Endodermal cell (in vitro differentiated cells): ENCODE data around the gene PCDH17. TPM values are rescaled to one million over a fixed set of nuclear protein-coding genes. Genes with fewer than 3 reads are reported as not detected.

Experiments
- DNase-seq: peaks from one replicate; pipeline ENCODE4 v3.0.0-alpha.2; 2017
- H3K27ac ChIP-seq: 2 replicates; pipeline ENCODE4 v1.5.1; 2013; ENCODE audit warnings: mild to moderate bottlenecking, low read depth, low read length, moderate library complexity
- H3K27me3 ChIP-seq: 2 replicates; pipeline ENCODE4 v1.6.1; 2013; ENCODE audit warnings: mild to moderate bottlenecking, low read length, moderate library complexity; ENCODE audit not compliant: insufficient read depth, control insufficient read depth, poor library complexity, severe bottlenecking
- H3K36me3 ChIP-seq: 2 replicates; pipeline ENCODE4 v1.7.0; 2013; ENCODE audit warnings: mild to moderate bottlenecking, low read length, moderate library complexity; ENCODE audit not compliant: control insufficient read depth, insufficient read depth
- H3K4me1 ChIP-seq: one replicate; pipeline ENCODE4 v1.7.0; 2013; ENCODE audit warnings: low read length; ENCODE audit not compliant: control insufficient read depth, insufficient read depth
- H3K4me3 ChIP-seq: 2 replicates; pipeline ENCODE4 v1.5.1; 2013; ENCODE audit warnings: mild to moderate bottlenecking, low read length, moderate library complexity
- H3K9ac ChIP-seq: 2 replicates; pipeline ENCODE4 v1.6.1; 2013; ENCODE audit warnings: mild to moderate bottlenecking, low read length, moderate library complexity; ENCODE audit not compliant: poor library complexity, severe bottlenecking; ENCODE audit errors: extremely low read depth
- H3K9me3 ChIP-seq: 2 replicates; pipeline ENCODE4 v1.6.1; 2013; ENCODE audit warnings: mild to moderate bottlenecking, low read length, moderate library complexity; ENCODE audit not compliant: control insufficient read depth
- H3K27ac Mint-ChIP-seq: 2 replicates; pipeline ENCODE4 v1.8.0; 2020; ENCODE audit warnings: mixed read lengths
- H3K27me3 Mint-ChIP-seq: 2 replicates; pipeline ENCODE4 v1.8.0; 2021; ENCODE audit warnings: mild to moderate bottlenecking, mixed read lengths; ENCODE audit not compliant: insufficient read depth
- H3K36me3 Mint-ChIP-seq: 2 replicates; pipeline ENCODE4 v1.8.0; 2020; ENCODE audit warnings: low read depth, mixed read lengths
- H3K4me1 Mint-ChIP-seq: 2 replicates; pipeline ENCODE4 v1.8.0; 2020; ENCODE audit warnings: mixed read lengths
- H3K4me3 Mint-ChIP-seq: 2 replicates; pipeline ENCODE4 v1.8.0; 2020; ENCODE audit warnings: mild to moderate bottlenecking, moderate library complexity, mixed read lengths
- H3K9me3 Mint-ChIP-seq: 2 replicates; pipeline ENCODE4 v1.8.0; 2020; ENCODE audit warnings: mild to moderate bottlenecking, mixed read lengths
- CTCF ChIP-seq: fragments of 200-600 bp; sonication (generic); conservative IDR thresholded peaks from 2 replicates; pipeline ENCODE4 v1.5.0; 2021; ENCODE audit warnings: antibody characterized with exemption, mild to moderate bottlenecking
- WGBS, 2 experiments: methylation state at CpG; one replicate each; pipeline versions ENCODE4 v1.1.5 to v1.1.7; 2013; ENCODE audit warnings: missing lambda C conversion rate in 2 of 2, mixed read lengths in 1 of 2; ENCODE audit not compliant: insufficient coverage in 1 of 2, insufficient read length in 1 of 2; 5-methylcytosine and 5-hydroxymethylcytosine counted together
- long read RNA-seq, 4 experiments: library from polyadenylated mRNA in 2 of 4; library from RNA in 1 of 4; library from capped mRNA in 1 of 4; stranded (forward) in 3 of 4; unstranded in 1 of 4; transcript quantifications; one replicate each; pipeline ENCODE4 v2.0.0, GENCODE V29; 2020 to 2021; ENCODE audit warnings: inconsistent platforms in 1 of 4
- polyA plus RNA-seq, 2 experiments: library from polyadenylated mRNA; stranded (reverse); fragments of 50-300 nt; gene quantifications; one replicate each; pipeline ENCODE4 v1.2.3, GENCODE V29; 2013
- total RNA-seq, 2 donors: library from RNA; stranded (reverse); fragmentation: NEBNext Ultra II Directional in 1 of 2; extraction: Animal tissue kit (Norgen Biotek cat#: 25700) in 1 of 2; gene quantifications; 2 replicates in 1 of 2; 3 replicates in 1 of 2; pipeline ENCODE4 v1.2.1, GENCODE V29; 2021

PCDH17 gene, protein sequence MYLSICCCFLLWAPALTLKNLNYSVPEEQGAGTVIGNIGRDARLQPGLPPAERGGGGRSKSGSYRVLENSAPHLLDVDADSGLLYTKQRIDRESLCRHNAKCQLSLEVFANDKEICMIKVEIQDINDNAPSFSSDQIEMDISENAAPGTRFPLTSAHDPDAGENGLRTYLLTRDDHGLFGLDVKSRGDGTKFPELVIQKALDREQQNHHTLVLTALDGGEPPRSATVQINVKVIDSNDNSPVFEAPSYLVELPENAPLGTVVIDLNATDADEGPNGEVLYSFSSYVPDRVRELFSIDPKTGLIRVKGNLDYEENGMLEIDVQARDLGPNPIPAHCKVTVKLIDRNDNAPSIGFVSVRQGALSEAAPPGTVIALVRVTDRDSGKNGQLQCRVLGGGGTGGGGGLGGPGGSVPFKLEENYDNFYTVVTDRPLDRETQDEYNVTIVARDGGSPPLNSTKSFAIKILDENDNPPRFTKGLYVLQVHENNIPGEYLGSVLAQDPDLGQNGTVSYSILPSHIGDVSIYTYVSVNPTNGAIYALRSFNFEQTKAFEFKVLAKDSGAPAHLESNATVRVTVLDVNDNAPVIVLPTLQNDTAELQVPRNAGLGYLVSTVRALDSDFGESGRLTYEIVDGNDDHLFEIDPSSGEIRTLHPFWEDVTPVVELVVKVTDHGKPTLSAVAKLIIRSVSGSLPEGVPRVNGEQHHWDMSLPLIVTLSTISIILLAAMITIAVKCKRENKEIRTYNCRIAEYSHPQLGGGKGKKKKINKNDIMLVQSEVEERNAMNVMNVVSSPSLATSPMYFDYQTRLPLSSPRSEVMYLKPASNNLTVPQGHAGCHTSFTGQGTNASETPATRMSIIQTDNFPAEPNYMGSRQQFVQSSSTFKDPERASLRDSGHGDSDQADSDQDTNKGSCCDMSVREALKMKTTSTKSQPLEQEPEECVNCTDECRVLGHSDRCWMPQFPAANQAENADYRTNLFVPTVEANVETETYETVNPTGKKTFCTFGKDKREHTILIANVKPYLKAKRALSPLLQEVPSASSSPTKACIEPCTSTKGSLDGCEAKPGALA (N-terminal part only)
- total RNA-seq, result 1 to 10 TPM; 3.7 to 6.3 TPM
- polyA plus RNA-seq (2013, experiment 1 of 2), result 6.0 TPM
- 5.8 TPM for polyA plus RNA-seq (2013, experiment 2 of 2)
- long read RNA-seq, experiment 1, partial matches to known transcripts, result 0 of 4 reads
- long read RNA-seq, experiment 1, other reads (novel, unspliced or antisense), result 3 of 4 reads
- long read RNA-seq, experiment 2, partial matches to known transcripts, result 2 of 4 reads
- long read RNA-seq, experiment 2, other reads (novel, unspliced or antisense), result 2 of 4 reads
- long read RNA-seq, experiment 3, result 0 reads
- long read RNA-seq, experiment 4, result 0 reads

DNA sequence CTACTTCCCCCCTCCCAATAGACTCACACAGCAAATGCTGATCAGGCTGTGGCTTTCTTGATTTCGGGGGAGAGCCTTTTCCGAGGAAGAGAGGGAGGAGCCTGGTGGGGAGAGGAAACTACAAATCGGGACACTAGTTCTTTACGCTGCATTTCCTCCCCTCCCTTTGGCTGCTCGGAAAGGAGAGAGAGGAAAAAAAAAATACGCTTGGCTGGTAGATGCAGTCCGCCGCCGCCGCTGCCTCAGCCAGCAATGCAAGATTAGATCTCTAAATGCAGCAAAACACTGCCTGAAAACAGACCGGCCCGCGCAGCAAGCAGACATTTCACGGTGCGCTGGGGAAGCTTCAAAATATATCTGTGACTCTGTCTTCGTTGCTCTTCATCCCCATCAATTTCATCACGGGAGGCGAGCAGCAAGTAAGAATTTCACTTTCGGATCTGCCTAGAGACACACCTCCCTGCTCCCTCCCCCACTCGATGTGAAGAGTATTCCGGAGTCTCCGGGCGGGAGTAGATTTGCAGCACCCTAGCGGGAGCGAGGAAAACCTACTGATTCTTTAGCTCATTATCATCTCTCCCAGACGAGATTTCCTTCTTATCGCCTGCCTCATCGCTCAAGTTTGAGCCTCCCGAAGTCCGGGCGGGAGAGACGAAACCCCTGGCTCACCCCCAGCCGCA lies at the start of gene PCDH17:
TSS of gene PCDH17 (plus strand) at position 149 of the 680 bp plus-strand sequence. CDS start 803 bp downstream, outside the sequence.
- TF ChIP-seq CTCF, result peak; percentile 12
- Histone ChIP-seq H3K9ac (no peak within 1 kb of the TSS), H3K4me3 (peak within 1 kb of the TSS; percentile 87), H3K4me1 (peaks cover 7% of the 10 kb centered on the region), H3K9me3 (no peaks in the 10 kb centered on the region), H3K36me3 (no peaks in the 10 kb centered on the region), H3K27me3 (peaks cover 90% of the 10 kb centered on the region), H3K27ac (no peak within 1 kb of the TSS)
- peaks cover 4% of the 10 kb centered on the region for H3K9me3 Mint-ChIP-seq
- no peak for DNase-seq
- peak within 1 kb of the TSS; percentile 5 for H3K27ac Mint-ChIP-seq
- peak within 1 kb of the TSS; percentile 74 for H3K4me3 Mint-ChIP-seq
- H3K27me3 Mint-ChIP-seq, result peaks cover 88% of the 10 kb centered on the region
- 0% methylated on average over 11 to 32 of the region's 33 CpGs for WGBS, 2 experiments
- H3K36me3 Mint-ChIP-seq, result no peaks in the 10 kb centered on the region
- H3K4me1 Mint-ChIP-seq, result peaks cover 26% of the 10 kb centered on the region

- WGBS, 2 experiments, result 82 to 100% methylated on average over 1 to 6 of the region's 6 CpGs
- Mint-ChIP-seq H3K27me3 (no peaks in the 10 kb centered on the region), H3K4me1 (peaks cover 8% of the 10 kb centered on the region), H3K4me3 (no peak overlapping the region), H3K9me3 (no peaks in the 10 kb centered on the region), H3K36me3 (no peaks in the 10 kb centered on the region), H3K27ac (no peak overlapping the region)
- Histone ChIP-seq H3K27me3 (no peaks in the 10 kb centered on the region), H3K4me1 (no peaks in the 10 kb centered on the region), H3K9ac (no peak overlapping the region), H3K27ac (no peak overlapping the region), H3K4me3 (no peak overlapping the region), H3K9me3 (no peaks in the 10 kb centered on the region), H3K36me3 (no peaks in the 10 kb centered on the region)
- peak; percentile 71 for TF ChIP-seq CTCF
- peak; percentile 69 for DNase-seq
Measured at GRCh38 chr13:57582032-57582431, 49.5 kb upstream of the PCDH17 start.
